Tibial nerve (tissue), 3 donors: Measurements from ENCODE around the gene DPEP2.

Source experiments
- POLR2A ChIP-seq, 2 donors: fragments of 450-650 bp; IDR thresholded peaks; one replicate each; pipeline ENCODE4 v1.6.1; 2017; ENCODE audit warnings: antibody characterized with exemption in 2 of 2, mild to moderate bottlenecking in 2 of 2, moderate library complexity in 2 of 2
- TF ChIP-seq, protein P1 (sequence below), 5 experiments: fragments of 200-600 bp in 3 of 5; fragments of 450-650 bp in 2 of 5; sonication (generic) in 3 of 5; IDR thresholded peaks; one replicate each; pipeline ENCODE4 v1.5.1; 2016 to 2019; ENCODE audit warnings: antibody characterized with exemption in 5 of 5, mild to moderate bottlenecking in 3 of 5, moderate library complexity in 2 of 5

DNA sequence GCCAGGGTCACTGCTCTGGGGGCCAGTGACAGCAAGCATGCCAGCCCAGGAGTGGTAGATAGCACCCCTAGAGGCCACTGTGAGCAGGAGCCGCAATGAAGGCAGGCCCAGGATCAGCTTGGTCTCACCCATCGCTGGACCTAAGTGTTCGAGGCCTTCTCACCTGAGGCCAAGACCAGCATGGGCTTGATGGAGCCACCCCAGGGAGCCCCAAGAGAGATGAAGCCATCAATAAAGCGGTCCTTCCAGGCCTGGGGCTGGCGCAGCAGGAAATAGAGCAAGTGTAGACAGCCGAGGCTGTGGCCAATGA is 57.1 kb downstream of the DPEP2 start:
- TF ChIP-seq, protein P1, sequence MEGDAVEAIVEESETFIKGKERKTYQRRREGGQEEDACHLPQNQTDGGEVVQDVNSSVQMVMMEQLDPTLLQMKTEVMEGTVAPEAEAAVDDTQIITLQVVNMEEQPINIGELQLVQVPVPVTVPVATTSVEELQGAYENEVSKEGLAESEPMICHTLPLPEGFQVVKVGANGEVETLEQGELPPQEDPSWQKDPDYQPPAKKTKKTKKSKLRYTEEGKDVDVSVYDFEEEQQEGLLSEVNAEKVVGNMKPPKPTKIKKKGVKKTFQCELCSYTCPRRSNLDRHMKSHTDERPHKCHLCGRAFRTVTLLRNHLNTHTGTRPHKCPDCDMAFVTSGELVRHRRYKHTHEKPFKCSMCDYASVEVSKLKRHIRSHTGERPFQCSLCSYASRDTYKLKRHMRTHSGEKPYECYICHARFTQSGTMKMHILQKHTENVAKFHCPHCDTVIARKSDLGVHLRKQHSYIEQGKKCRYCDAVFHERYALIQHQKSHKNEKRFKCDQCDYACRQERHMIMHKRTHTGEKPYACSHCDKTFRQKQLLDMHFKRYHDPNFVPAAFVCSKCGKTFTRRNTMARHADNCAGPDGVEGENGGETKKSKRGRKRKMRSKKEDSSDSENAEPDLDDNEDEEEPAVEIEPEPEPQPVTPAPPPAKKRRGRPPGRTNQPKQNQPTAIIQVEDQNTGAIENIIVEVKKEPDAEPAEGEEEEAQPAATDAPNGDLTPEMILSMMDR (IDR thresholded peaks at IDR 0.05), result peak; percentile 39 to 70 (median 60)
- TF ChIP-seq POLR2A (IDR thresholded peaks at IDR 0.05), result no peak
